ENCODE results near the gene LTA. TPM values are rescaled to one million over a fixed set of nuclear protein-coding genes. Genes with fewer than 3 reads are reported as not detected.

The LTA gene
- total RNA-seq (2014; rRNA removed; shearing (Covaris generic)) (not detected in 2 replicates), polyA plus RNA-seq (2016; fragmentation: Nextera tagmentation; extraction: Ambion mirVana) (not detected in 2 replicates)

DNA sequence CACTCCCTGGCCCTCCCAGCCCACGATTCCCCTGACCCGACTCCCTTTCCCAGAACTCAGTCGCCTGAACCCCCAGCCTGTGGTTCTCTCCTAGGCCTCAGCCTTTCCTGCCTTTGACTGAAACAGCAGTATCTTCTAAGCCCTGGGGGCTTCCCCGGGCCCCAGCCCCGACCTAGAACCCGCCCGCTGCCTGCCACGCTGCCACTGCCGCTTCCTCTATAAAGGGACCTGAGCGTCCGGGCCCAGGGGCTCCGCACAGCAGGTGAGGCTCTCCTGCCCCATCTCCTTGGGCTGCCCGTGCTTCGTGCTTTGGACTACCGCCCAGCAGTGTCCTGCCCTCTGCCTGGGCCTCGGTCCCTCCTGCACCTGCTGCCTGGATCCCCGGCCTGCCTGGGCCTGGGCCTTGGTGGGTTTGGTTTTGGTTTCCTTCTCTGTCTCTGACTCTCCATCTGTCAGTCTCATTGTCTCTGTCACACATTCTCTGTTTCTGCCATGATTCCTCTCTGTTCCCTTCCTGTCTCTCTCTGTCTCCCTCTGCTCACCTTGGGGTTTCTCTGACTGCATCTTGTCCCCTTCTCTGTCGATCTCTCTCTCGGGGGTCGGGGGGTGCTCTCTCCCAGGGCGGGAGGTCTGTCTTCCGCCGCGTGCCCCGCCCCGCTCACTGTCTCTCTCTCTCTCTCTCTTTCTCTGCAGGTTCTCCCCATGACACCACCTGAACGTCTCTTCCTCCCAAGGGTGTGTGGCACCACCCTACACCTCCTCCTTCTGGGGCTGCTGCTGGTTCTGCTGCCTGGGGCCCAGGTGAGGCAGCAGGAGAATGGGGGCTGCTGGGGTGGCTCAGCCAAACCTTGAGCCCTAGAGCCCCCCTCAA, at the start of gene LTA:
Gene LTA (plus strand): TSS at position 249 of the 871 bp plus-strand sequence. CDS start 454 bp downstream, at position 703.
- Histone ChIP-seq H3K27ac (no peak within 1 kb of the TSS), H3K36me3 (ENCODE audit: low read depth) (no peaks in the 10 kb centered on the region), H3F3A (ENCODE audit: insufficient read depth) (no peaks in the 10 kb centered on the region), H3K9ac (no peak within 1 kb of the TSS), H2AFZ (no peak within 1 kb of the TSS), H3K4me2 (ENCODE audit: unreplicated experiment) (no peak within 1 kb of the TSS), H3K9me2 (ENCODE audit: insufficient read depth) (no peaks in the 10 kb centered on the region), H3K79me2 (ENCODE audit: insufficient read depth) (no peaks in the 10 kb centered on the region), H3K27me3 (replicated peaks; ENCODE audit: insufficient read depth) (no peaks in the 10 kb centered on the region), H3K4me3 (no peak within 1 kb of the TSS), H3K4me1 (ENCODE audit: insufficient read depth) (no peaks in the 10 kb centered on the region), H3K9me3 (ENCODE audit: low read depth) (no peaks in the 10 kb centered on the region), H4K20me1 (ENCODE audit: insufficient read depth) (no peaks in the 10 kb centered on the region)
- TF ChIP-seq EZH2phosphoT487 (IDR thresholded peaks at IDR 0.05; ENCODE audit: insufficient read depth, low read depth) = no peak
- no peak for TF ChIP-seq EZH2 (IDR thresholded peaks at IDR 0.05; ENCODE audit: insufficient read depth, poor library complexity, severe bottlenecking)
- DNase-seq = no peak
- whole genome bisulfite sequencing, 2 experiments (ENCODE audit: low coverage in 1 of 2, low lambda C conversion rate in 2 of 2, missing lambda C conversion rate in 2 of 2) = 73 to 87% methylated on average over 23 to 27 of the region's 27 CpGs
- in situ Hi-C loops (cut with MboI) = no loop called here

- DNase-seq = no peak
- in situ Hi-C loops (cut with MboI) = no loop called here
- Histone ChIP-seq H4K20me1 (ENCODE audit: insufficient read depth) (no peaks in the 10 kb centered on the region), H2AFZ (no peak overlapping the region), H3K27me3 (replicated peaks; ENCODE audit: insufficient read depth) (no peaks in the 10 kb centered on the region), H3K9me2 (ENCODE audit: insufficient read depth) (no peaks in the 10 kb centered on the region), H3K27ac (peak overlapping the region; percentile 81), H3K79me2 (ENCODE audit: insufficient read depth) (no peaks in the 10 kb centered on the region), H3K4me3 (no peak overlapping the region), H3K9ac (peak overlapping the region; percentile 46; the same call in 1 of the 2 replicates), H3K4me1 (ENCODE audit: insufficient read depth) (peaks cover 18% of the 10 kb centered on the region), H3K36me3 (ENCODE audit: low read depth) (peaks cover 8% of the 10 kb centered on the region; the same call in 1 of the 2 replicates), H3K4me2 (ENCODE audit: unreplicated experiment) (peak overlapping the region; percentile 18), H3F3A (ENCODE audit: insufficient read depth) (peaks cover 32% of the 10 kb centered on the region), H3K9me3 (ENCODE audit: low read depth) (no peaks in the 10 kb centered on the region)
- TF ChIP-seq EZH2 (IDR thresholded peaks at IDR 0.05; ENCODE audit: insufficient read depth, poor library complexity, severe bottlenecking) (no peak), EZH2phosphoT487 (IDR thresholded peaks at IDR 0.05; ENCODE audit: insufficient read depth, low read depth) (no peak)
- 74 to 80% methylated on average over 8 of the region's 8 CpGs for WGBS, 2 experiments (ENCODE audit: low coverage in 1 of 2, low lambda C conversion rate in 2 of 2, missing lambda C conversion rate in 2 of 2)
Observed at GRCh38 chr6:31525553-31525931, 46.5 kb upstream of the LTA start.

- H3K27ac ChIP-seq = peak overlapping the region; percentile 81
- no peaks in the 10 kb centered on the region for H3K9me3 ChIP-seq (ENCODE audit: low read depth)
- no peak overlapping the region for H3K4me3 ChIP-seq
- TF ChIP-seq EZH2 (IDR thresholded peaks at IDR 0.05; ENCODE audit: insufficient read depth, poor library complexity, severe bottlenecking) (no peak), EZH2phosphoT487 (IDR thresholded peaks at IDR 0.05; ENCODE audit: insufficient read depth, low read depth) (no peak)
- H3K27me3 ChIP-seq (replicated peaks; ENCODE audit: insufficient read depth) = no peaks in the 10 kb centered on the region
- in situ Hi-C loops (cut with MboI) = no loop called here
- H3K4me2 ChIP-seq (ENCODE audit: unreplicated experiment) = peak overlapping the region; percentile 47
- H2AFZ ChIP-seq = no peak overlapping the region
- H3K36me3 ChIP-seq (ENCODE audit: low read depth) = peaks cover 13% of the 10 kb centered on the region; the same call in 1 of the 2 replicates
- H3K9ac ChIP-seq = peak overlapping the region; percentile 46
- WGBS, 2 experiments (ENCODE audit: low coverage in 1 of 2, low lambda C conversion rate in 2 of 2, missing lambda C conversion rate in 2 of 2) = 57 to 61% methylated on average over 4 of the region's 4 CpGs
- H3K9me2 ChIP-seq (ENCODE audit: insufficient read depth) = no peaks in the 10 kb centered on the region
- H4K20me1 ChIP-seq (ENCODE audit: insufficient read depth) = no peaks in the 10 kb centered on the region
- peaks cover 18% of the 10 kb centered on the region for H3K4me1 ChIP-seq (ENCODE audit: insufficient read depth)
- H3K79me2 ChIP-seq (ENCODE audit: insufficient read depth) = no peaks in the 10 kb centered on the region
- peak; percentile 74 for DNase-seq
- H3F3A ChIP-seq (ENCODE audit: insufficient read depth) = peaks cover 37% of the 10 kb centered on the region
Observed at GRCh38 chr6:31525932-31526591, 46.0 kb upstream of the LTA start.

GRCh38 chr6:31528307-31528777, 43.7 kb upstream of the LTA start:
- 97 to 98% methylated on average over 4 of the region's 4 CpGs for WGBS, 2 experiments (ENCODE audit: low coverage in 1 of 2, low lambda C conversion rate in 2 of 2, missing lambda C conversion rate in 2 of 2)
- no peak for TF ChIP-seq EZH2phosphoT487 (IDR thresholded peaks at IDR 0.05; ENCODE audit: insufficient read depth, low read depth)
- TF ChIP-seq EZH2 (IDR thresholded peaks at IDR 0.05; ENCODE audit: insufficient read depth, poor library complexity, severe bottlenecking) = no peak
- in situ Hi-C loops (cut with MboI) = no loop called here
- Histone ChIP-seq H3K36me3 (ENCODE audit: low read depth) (peaks cover 35% of the 10 kb centered on the region), H3K4me1 (ENCODE audit: insufficient read depth) (peaks cover 18% of the 10 kb centered on the region), H4K20me1 (ENCODE audit: insufficient read depth) (no peaks in the 10 kb centered on the region; the same call in 1 of the 2 replicates), H3K4me3 (no peak overlapping the region), H3K79me2 (ENCODE audit: insufficient read depth) (peaks cover 10% of the 10 kb centered on the region; the same call in 1 of the 2 replicates), H3K4me2 (ENCODE audit: unreplicated experiment) (no peak overlapping the region), H3K9ac (no peak overlapping the region), H3F3A (ENCODE audit: insufficient read depth) (peaks cover 58% of the 10 kb centered on the region), H3K9me2 (ENCODE audit: insufficient read depth) (no peaks in the 10 kb centered on the region), H3K9me3 (ENCODE audit: low read depth) (no peaks in the 10 kb centered on the region), H2AFZ (no peak overlapping the region), H3K27me3 (replicated peaks; ENCODE audit: insufficient read depth) (no peaks in the 10 kb centered on the region), H3K27ac (no peak overlapping the region)
- DNase-seq = no peak

All from GM23248 (cell line).